ENCODE data around the gene NEUROD2.

The NEUROD2 gene

DNA sequence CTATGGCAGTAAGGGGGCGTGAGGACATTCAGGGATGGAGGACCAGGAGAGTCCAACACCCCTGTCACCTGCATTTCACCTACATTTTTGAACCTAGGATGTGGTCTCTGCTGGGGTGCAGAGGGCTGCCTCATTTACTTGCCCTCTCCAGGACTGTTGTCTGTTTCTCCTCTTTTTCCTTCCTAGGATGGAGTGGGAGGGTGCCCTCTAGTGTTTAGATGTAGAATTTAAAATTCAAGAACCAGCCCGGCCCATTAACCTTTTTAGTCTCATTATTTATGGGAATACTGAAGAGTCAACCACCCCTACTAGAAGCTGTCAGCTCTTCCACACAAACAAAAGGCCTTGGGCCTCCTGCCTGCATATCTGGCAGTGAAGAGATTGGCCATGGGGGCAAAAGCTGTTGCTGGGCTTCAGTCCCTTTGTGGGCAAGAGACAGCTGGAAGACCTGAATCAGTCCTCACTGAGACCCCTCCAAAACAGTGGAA lies 26.7 kb upstream of the NEUROD2 start:
- DNase-seq, result peak; percentile 56

DNA sequence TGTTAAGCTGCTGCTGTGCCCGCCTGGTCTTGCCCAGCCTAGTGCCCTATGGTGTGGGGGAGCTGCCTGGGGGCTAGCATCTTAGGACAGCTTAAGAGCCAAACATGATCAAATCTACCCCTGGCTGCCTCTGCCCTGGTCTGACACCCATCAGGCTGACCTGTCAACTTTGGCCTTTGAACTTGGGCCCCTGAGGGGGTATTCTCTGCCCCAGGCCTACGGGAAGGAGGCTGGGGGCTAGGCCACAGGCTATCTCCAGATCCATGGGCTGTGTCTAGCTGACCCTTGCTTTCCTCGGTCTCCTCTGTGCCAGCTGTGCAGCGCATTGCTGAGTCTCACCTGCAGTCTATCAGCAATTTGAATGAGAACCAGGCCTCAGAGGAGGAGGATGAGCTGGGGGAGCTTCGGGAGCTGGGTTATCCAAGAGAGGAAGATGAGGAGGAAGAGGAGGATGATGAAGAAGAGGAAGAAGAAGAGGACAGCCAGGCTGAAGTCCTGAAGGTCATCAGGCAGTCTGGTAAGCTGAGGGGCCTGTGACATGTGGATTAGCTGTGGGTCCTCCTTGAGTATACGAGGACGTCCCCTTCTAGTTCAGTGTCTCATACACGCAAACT lies 26.0 kb upstream of the NEUROD2 start:
- DNase-seq, result no peak

DNA sequence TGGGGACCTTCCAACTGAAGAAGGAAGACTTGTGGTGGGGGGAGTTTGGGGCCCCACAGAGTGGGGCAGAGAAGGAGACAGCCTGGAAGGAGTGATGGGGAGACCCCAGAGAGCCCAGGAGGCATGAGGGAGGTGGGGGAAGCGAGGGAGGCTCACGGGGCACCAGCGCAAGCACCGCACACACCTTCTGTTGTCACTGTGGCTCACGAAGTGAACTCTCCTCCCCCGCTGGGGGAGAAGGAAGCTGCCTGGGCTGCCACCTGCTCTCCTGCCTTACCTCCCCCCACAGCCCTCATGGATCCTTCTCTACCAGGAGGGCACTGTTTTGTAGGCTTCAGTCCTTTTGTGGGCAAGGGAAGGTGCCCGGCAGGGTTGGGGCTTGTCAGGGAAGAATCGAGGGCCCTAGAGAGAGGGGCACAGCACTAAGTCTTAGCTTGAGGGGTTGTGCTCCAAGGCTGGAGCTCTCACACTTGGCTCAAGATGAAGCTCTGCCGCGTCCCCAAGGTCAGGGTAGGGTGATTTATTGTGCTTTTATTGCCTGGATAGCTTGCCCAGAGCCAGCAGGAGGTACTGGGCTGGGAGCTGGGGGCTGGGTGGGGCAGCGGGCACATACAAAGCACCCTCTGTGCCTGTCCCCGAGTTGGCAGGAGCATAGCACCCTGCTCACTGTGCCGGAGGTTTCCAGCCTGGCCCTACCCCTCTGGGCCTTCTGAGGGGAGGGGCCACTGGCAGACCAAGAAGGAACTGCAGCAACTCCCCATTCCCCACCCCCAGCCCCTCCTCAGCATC lies 24.6 kb upstream of the NEUROD2 start:
- DNase-seq, result peak; percentile 82

DNA sequence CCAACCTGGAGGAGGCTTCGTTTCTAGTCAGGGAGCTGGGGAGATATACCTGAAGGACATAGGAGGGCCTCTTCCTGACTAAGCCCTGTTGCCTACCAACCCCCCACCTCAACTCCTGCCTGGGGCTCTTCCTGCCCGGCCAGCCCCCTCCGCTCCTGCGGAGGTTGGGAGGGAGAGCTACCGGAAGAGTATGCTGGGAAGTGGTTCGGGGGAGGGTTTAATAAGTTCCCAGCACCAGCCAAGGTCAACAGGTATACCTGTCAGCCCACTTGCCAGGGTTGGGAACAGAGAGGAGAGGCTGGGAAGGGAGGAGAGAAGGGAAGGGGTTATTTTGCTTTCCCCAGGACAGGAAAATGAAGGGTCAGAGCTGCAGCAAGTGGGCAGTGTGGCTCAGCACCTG lies 23.7 kb upstream of the NEUROD2 start:
- DNase-seq, result peak; percentile 86

DNA sequence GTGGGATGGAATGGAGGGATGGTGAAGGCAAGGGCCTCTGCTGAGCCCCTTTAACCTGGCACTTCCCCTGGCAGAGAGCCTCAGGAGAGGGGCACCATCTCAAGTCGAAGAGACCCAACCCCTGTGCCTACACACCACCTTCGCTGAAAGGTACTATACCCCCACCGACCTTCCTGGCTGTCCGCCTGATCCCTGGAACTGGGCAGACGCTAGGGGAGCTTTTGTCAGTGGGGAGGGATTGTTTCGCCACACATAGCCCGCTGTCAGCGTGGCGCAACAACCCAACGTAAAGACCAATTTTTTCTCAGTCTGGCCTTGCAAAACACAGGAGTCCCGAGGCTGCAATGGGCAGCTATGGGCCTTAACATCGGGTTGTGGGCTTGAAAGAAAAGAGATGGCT lies 22.2 kb upstream of the NEUROD2 start:
- no peak for DNase-seq

DNA sequence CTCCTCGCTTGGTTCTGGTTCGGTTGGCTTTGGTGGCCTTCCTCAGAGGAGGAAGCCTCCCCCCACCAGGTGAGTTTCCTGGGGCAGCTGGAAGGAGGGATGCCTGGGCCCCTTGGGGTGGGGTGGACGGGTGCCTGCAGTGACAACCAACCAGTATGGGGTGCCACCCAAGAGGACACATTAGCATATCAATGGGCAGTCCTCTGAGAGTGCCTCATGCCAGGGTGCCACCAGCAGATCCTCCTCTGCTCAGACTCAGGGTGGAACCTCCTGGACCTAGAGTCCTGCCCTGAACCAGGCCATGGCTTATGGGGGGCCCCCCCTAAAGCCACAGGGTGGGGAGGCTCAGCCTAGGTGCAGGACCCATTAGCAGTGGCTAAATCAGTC lies 21.8 kb upstream of the NEUROD2 start:
- DNase-seq, result no peak

DNA sequence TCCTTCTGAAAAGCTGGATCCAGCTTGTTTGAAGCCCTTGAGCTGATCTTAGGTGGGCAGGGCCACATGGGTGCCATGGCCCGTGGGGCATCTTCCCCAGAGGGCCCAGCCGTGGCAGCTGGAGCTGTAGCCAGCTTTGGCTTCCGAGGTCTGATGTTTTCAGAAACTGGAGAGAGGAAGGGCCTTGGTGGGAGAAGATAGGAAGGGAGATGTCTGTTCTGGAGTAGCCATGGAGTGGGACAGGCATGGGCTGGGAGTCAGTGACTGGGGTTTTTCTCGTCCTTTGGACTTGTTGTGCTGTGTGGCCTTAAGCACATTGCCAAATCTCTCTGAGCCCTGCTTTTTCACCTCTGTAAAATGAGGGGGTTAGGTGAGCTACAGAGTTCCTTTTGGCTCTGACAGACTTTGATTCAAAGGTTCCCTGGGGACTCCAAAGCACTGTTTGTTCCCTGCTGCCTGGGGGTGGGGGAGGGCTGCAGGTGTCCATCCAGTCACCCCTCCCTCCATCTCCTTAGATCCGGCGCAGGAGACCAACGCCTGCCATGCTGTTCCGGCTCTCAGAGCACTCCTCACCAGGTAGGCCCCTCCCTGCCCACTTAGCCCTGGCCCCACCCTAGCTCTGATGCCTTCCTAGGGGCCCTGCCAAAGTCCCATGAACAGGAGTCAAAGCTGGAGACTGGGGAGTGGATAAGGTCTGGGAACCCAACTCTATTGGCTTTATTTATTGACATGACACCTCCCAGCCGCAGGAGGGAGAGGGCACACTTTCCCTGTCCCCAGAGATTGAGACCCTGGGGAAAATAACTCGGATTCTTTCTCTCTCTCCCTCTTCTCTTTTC lies 21.2 kb upstream of the NEUROD2 start:
- peak; percentile 89 for DNase-seq

DNA sequence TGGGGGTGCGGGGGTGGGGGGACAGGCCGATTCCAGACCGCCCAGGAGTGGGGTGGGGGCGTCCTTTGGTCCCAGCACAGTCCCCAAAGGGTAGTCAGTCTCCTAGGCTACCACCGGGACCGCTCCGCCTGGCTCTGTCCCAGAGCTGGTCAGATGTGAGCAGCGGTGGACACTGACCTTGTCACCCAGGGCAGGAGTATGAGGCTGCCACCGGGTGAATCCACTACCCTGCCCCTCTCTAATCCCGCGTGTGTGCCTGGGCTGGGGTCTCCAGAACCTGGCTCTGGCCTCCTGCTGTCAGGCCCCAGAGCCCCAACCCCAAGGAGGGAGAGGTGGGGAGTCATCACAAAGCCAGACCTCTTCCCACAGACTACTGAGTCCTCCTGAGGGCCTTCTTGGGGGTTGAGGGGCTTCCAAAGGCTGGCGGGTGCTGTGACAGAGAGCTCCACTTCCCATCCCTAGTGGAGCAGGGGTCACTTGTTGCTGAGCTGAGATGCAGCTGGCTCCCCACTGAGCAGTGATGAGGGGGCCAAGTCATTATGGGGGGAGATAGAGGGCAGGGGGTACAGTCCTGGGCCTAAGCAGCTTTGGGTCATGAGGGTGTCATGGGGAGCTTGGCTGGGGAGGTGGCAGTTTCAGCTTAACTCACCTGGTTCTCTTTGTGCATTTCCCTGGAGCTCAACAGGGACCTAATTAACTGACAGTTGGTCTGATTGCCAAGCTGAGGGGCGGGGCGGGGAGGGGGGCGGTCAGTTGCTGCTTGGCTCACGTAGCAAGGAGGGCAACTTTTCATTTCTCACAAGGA lies 20.2 kb upstream of the NEUROD2 start:
- peak; percentile 82 for DNase-seq

DNA sequence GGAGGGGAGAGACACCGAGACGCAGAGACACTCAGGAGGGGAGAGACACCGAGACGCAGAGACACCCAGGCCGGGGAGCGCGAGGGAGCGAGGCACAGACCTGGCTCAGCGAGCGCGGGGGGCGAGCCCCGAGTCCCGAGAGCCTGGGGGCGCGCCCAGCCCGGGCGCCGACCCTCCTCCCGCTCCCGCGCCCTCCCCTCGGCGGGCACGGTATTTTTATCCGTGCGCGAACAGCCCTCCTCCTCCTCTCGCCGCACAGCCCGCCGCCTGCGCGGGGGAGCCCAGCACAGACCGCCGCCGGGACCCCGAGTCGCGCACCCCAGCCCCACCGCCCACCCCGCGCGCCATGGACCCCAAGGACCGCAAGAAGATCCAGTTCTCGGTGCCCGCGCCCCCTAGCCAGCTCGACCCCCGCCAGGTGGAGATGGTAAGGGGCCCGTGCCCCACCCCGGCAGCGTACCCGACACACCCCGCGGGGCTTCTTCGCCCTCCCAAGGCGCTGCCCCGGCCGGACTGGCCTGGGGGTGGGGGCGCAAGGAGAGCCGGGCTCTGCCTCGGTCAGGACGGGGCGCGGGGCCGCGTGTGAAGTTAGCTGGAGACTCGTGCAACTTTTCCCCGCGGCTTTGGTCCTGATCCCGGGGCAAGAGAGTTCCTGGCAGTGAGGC lies 19.5 kb upstream of the NEUROD2 start:
- DNase-seq, result peak; percentile 37

DNA sequence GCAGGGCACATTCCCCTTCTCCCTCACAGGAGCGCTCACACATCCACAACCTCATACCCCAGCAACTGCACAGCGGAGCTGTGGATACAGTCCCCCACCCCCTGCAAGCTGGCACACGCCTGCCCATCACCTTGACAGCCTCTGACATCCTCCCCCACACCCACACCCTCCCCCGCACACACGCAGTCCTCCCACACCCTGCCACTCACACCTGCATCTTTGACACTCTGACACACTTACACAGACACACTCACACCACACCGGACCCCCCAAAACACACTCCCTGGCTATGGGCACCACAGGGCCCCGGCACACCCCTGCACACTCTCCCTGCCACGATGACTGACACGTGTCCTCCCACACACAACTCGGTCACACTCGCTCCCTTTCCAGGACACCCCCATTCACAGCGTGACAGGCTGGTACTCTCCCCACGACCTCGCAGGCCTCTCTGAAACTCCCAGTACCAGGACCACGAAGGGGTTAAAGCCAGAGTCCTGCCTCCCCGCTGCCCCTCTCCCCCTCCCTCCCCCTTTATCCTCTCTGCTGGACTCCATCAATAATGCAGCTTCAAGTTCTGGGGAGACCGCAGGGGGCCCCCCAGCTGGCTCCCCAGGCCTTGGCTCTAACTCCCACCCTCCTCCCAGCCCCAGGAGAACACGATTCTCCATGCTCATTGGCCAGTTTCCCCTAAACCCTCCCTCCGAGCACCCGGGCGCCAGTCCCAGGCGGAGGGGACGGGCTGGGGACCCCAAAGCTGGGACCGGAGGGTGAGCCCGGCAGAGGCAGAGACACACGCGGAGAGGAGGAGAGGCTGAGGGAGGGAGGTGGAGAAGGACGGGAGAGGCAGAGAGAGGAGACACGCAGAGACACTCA lies 18.7 kb upstream of the NEUROD2 start, which contains the start of gene PPP1R1B:
Gene PPP1R1B, plus strand, starts transcription at position 782 of the 876 bp plus-strand sequence. CDS start 441 bp downstream, outside the sequence.
- DNase-seq, result peak; percentile 79

DNA sequence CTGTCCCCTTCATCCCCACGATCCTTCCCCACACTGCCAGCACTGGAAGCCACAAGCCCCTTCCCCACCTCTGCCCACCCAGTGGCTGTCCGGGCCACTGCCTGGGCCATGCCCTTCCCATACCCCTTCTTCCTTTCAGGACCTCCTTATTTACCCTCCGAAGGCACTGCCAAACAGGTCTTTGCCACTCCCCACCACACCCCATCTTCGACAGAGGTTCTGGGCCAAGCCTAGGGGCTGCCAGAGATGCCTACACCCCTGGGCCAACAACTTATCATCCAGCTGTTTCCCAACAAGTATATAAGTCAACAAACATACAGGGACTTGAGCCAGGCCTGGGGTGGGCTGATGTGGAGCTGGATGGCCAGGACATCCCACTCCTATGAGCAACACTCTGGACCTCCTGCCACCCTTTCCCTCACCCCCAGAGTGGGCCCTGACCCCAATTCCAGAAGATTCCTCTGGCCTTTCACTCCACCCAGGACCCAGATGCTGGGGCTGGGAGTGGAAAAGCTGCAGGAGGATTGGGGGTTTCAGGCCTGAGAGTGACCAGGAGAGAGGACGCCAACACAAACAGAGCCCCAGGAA lies 17.6 kb upstream of the NEUROD2 start:
- no peak for DNase-seq

DNA sequence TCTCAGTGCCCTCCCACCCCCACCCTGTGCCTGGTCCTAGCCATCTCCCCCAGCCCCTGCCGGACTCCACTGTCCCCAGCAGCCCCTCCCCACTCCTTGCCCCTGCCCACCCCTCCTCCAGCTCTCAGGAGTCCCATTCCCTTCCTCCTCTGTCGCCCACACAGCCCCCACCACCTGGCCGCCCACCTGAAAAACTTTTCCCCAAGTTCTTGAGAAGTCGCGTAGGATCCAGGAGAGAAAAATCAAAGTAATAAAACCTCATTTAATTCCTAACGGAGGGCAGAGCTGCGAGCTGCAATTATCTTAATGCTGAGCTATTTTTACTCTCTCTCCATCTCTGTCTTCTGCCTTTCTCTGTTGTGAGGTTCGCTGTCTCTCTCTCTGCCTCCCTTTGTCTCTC lies 16.6 kb upstream of the NEUROD2 start:
- DNase-seq, result no peak

DNA sequence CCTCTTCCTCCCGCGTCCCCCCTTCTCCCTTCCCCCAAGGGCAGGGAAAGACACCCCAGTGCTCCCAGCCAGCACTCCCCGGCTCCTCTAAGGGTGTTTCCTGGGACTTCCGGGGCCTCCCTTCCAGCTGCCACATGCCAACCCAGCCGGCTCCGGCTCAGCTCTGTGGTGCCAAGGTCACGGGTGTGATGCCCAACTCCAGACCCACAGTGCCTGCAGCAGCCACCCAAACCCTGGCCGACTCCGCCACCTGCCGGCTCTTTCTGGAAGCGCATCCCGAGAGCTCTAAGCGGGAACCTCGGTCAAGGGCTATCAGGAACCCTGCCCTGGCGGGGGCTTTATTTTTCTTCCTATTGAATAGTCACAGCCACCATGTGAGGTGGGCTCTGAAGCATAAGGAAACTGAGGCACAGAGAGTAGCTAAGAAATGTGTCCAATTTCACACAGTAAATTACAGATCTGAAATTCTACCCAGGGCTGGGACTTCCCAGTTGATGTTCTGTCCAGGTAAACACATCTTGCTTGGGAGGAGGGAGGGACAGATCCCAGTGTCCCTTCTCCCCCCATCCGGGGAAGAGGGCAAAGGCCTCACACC lies 15.7 kb upstream of the NEUROD2 start:
- peak; percentile 79 for DNase-seq

DNA sequence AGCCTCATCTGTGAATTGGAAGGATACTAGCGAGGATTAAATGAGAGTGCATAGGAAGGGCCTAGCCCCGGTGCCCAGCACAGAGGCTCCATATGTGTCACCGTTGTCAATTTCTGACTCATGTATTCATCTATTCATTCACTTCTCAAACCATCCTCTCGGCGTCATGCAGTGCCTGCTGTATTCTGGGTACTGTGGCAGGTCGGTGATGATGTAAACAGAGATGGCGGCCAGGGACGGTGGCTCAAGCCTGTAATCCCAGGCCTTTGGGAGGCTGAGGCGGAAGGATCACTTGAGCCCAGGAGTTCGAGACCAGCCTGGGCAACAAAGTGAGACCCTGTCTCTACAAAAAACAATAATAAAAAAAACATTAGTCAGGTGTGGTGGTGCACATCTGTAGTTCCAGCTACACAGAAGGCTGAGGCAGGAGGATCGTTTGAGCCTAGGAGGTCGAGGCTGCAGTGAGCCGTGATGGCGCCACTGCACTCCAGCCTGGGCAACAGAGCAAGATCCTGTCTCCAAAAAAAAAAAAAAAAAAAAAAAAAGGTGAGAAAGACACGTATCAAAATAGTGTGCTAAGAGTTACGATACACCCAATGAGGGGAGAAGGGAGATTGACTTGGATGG lies 14.8 kb upstream of the NEUROD2 start:
- DNase-seq, result no peak

DNA sequence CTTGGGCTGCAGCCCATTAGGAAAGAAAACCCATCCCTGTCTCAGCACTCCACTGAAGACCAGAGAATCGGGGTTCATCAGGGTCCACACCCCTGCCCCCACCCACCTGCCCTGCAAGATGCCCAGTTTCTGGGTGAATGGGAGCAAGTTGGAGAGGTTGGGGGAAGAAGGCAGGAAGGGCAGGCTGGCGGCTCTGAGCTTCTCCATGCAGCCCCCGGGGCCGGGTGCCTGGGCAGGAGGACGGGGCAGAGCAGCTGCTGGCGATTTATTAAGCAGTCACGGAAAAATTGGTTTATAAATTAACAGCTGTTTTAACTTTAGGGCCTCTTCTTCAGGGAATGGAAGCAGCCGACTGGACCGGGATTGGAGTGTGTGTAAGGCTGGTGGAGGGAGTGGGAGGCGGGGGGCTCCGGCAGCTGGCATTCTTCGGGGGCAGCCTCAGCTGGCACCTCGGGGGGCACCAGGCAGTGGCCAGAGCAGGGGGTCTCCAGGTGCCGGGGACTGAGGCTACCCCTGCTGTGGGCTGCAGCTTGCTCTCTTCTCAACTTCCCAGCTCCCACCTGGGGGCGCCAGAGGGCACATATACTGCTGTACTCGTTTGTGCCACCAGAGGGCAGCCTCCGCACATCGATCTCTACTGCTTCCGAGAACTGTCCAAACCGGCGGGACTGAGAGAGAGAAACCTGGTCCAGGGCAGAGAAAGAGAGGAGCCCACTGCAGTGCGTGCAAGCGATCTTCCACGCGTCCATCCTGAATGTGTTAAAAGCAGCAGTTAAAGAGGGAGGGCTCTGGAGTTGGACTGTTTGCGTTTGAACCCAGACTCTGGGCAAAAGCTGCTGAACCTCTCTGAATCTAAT lies 14.0 kb upstream of the NEUROD2 start:
- peak; percentile 78 for DNase-seq

DNA sequence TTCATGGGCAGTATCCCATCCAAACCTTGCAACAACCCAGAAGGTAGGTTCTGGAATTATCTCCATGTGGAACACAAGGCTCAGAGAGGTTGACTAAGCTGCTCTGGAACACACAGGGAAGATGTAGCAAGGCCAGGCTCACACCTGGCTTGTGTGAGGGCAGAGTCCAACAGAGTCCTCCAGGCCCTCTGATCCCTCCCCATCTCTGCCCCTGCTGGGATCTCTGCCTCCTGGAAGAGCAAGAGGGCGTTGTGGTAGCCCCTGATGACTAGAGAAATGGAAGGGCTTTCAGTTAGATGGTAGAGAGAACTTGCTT lies 12.0 kb upstream of the NEUROD2 start:
- DNase-seq, result no peak

DNA sequence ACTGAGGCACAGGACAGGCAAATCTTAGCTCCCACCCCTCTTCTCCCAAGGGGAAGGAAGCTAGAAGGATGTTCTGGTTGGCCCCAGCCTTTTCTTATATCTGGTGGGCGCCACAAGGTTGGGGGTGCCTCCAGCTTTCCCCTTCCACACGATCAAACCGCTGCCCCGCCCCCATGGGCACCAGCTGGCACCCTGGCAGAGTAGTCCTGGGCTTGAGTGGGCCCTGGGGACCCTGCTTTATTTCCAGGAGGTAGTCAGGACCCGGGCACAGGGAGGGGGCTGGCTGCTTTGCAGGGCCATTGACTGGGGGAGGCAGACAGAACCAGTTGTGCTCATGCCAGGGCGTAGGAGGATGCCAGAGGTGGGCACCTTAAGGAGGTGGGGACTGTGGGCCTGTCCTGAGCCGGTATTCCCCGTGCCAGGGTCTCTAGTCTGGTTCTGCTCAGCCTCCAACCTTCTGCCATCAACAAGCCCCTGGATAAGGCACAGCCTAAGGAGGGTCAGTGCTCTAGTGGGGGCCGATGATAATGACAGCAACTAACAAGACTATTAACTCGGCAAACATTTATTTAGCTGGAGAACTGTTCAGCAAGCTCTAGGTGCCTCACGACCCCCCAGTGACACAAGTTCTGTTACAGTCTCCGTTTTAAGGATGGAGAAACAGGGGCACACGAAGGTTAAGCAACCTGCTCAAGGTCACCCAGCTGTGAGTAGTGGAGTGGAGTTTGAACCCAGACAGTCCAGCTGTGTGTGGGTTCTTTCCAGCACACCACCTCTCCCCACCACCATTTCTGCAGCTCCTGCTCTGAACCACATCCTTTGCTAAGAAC lies 11.5 kb upstream of the NEUROD2 start:
- peak; percentile 66 for DNase-seq
